Measurements from ENCODE around the gene RHOB.

DNA sequence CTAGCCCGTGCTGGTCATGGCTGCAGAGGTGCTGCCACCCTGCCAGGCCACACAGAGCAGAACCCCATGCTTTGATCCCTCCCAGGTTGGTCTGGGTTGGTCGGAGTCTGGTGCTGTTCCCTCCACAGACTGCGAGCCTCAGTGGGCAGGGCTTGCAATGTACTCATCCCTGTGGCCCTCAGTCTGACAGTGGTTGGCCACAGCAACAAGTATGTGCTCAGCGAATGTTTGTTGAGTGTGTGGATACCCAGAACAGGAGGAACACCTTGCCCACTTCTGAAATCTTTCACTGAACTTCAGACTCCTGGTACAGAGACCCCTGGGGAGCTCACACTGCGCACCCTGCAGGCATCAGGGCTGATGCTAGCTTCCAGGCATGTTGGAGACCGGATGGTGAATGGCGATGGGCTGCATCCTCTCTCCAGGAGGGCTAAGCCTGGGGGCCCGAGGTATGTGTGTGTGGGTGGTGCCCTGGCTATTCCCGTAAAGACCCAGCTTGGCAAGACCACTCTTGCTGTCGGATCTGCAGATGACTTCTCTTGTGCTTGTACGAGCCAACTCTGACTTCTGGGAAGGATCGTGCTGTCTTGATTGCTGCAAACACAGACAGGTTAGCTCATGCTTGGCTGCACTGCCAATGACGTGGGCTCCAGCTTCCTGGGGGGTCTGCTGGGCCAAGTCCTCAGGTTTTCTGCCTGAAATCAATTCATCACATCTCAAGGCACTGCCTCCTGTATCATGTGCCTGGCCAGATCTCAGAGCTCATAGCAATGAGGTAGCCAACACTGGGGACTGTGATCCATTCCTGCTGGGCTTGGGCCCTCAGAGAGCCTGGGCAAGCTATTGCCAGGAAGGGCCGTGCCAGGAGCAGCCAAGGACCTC lies 43.7 kb downstream of the RHOB start:
- TF ChIP-seq TAF1 (IDR thresholded peaks at IDR 0.05; ENCODE audit: borderline replicate concordance, insufficient read depth, low read length) (no peak), SIN3A (IDR thresholded peaks at IDR 0.05; ENCODE audit: borderline replicate concordance, insufficient read depth, low read length) (no peak), POLR2AphosphoS5 (IDR thresholded peaks at IDR 0.05; ENCODE audit: low read depth, low read length) (no peak), FOXP2 (optimal IDR thresholded peaks at IDR 0.05; ENCODE audit: borderline replicate concordance, extremely low read depth, extremely low read length, insufficient read depth) (no peak)
- TF ChIP-seq, protein P1, sequence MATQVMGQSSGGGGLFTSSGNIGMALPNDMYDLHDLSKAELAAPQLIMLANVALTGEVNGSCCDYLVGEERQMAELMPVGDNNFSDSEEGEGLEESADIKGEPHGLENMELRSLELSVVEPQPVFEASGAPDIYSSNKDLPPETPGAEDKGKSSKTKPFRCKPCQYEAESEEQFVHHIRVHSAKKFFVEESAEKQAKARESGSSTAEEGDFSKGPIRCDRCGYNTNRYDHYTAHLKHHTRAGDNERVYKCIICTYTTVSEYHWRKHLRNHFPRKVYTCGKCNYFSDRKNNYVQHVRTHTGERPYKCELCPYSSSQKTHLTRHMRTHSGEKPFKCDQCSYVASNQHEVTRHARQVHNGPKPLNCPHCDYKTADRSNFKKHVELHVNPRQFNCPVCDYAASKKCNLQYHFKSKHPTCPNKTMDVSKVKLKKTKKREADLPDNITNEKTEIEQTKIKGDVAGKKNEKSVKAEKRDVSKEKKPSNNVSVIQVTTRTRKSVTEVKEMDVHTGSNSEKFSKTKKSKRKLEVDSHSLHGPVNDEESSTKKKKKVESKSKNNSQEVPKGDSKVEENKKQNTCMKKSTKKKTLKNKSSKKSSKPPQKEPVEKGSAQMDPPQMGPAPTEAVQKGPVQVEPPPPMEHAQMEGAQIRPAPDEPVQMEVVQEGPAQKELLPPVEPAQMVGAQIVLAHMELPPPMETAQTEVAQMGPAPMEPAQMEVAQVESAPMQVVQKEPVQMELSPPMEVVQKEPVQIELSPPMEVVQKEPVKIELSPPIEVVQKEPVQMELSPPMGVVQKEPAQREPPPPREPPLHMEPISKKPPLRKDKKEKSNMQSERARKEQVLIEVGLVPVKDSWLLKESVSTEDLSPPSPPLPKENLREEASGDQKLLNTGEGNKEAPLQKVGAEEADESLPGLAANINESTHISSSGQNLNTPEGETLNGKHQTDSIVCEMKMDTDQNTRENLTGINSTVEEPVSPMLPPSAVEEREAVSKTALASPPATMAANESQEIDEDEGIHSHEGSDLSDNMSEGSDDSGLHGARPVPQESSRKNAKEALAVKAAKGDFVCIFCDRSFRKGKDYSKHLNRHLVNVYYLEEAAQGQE (IDR thresholded peaks at IDR 0.05; ENCODE audit: insufficient read depth in 1 of 2, low read depth in 2 of 2, low read length in 2 of 2) = no peak

Measured in PFSK-1 (cell line).